Neural crest cell (in vitro differentiated cells): Measurements from ENCODE around the gene RTN4RL2. TPM values are rescaled to one million over a fixed set of nuclear protein-coding genes. Genes with fewer than 3 reads are reported as not detected.

Experiments
- DNase-seq: peaks from one replicate; pipeline ENCODE4 v3.0.0; 2021; ENCODE audit warnings: low read depth, mixed read lengths, low spot score
- H3K27ac Mint-ChIP-seq: one replicate; pipeline ENCODE4 v1.8.0; 2021; ENCODE audit warnings: mild to moderate bottlenecking, mixed read lengths; ENCODE audit not compliant: unreplicated experiment
- H3K27me3 Mint-ChIP-seq: 2 replicates; pipeline ENCODE4 v1.8.0; 2021; ENCODE audit warnings: low read depth, mild to moderate bottlenecking, mixed read lengths
- H3K36me3 Mint-ChIP-seq: 2 replicates; pipeline ENCODE4 v1.8.0; 2021; ENCODE audit warnings: low read depth, mild to moderate bottlenecking, mixed read lengths
- H3K4me1 Mint-ChIP-seq: 2 replicates; pipeline ENCODE4 v1.8.0; 2021; ENCODE audit warnings: mixed read lengths
- H3K4me3 Mint-ChIP-seq: one replicate; pipeline ENCODE4 v1.8.0; 2021; ENCODE audit warnings: mild to moderate bottlenecking, mixed read lengths
- H3K9me3 Mint-ChIP-seq: 2 replicates; pipeline ENCODE4 v1.8.0; 2021; ENCODE audit warnings: mixed read lengths
- total RNA-seq: library from RNA; stranded (reverse); gene quantifications from 2 replicates; pipeline ENCODE4 v1.2.1, GENCODE V29; 2021
- TF ChIP-seq, protein P1 (sequence below): fragments of 200-600 bp; sonication (generic); conservative IDR thresholded peaks from 2 replicates; pipeline ENCODE4 v1.5.0; 2021; ENCODE audit warnings: antibody characterized with exemption, mild to moderate bottlenecking

The RTN4RL2 gene
- total RNA-seq, 1 donor from 2014 or later: 2.4 TPM

DNA sequence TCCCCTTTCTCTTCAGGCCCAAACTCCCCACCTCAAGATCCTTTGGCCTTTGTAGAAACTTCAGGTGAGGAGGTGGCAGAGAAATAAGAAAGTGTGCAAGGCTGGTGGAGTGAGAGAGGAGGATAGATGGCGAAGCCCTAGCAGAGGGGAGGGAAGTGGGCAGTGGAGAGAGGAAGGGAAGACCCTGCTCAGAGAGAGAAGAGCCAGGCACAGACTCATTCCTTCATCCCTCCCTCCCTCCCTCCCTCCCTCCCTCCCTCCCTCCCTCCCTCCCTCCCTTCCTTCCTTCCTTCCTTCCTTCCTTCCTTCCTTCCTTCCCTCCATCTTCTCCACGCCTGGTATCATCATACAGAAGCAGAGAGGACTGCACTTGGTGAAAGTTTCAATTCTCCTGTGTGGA is 21.0 kb downstream of the RTN4RL2 start:
- Mint-ChIP-seq H3K36me3 (no peaks in the 10 kb centered on the region), H3K27me3 (peaks cover 71% of the 10 kb centered on the region), H3K4me3 (peak overlapping the region; percentile 76), H3K9me3 (no peaks in the 10 kb centered on the region), H3K27ac (no peak overlapping the region), H3K4me1 (peaks cover 29% of the 10 kb centered on the region)
- TF ChIP-seq, protein P1, sequence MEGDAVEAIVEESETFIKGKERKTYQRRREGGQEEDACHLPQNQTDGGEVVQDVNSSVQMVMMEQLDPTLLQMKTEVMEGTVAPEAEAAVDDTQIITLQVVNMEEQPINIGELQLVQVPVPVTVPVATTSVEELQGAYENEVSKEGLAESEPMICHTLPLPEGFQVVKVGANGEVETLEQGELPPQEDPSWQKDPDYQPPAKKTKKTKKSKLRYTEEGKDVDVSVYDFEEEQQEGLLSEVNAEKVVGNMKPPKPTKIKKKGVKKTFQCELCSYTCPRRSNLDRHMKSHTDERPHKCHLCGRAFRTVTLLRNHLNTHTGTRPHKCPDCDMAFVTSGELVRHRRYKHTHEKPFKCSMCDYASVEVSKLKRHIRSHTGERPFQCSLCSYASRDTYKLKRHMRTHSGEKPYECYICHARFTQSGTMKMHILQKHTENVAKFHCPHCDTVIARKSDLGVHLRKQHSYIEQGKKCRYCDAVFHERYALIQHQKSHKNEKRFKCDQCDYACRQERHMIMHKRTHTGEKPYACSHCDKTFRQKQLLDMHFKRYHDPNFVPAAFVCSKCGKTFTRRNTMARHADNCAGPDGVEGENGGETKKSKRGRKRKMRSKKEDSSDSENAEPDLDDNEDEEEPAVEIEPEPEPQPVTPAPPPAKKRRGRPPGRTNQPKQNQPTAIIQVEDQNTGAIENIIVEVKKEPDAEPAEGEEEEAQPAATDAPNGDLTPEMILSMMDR: no peak
- DNase-seq: no peak

DNA sequence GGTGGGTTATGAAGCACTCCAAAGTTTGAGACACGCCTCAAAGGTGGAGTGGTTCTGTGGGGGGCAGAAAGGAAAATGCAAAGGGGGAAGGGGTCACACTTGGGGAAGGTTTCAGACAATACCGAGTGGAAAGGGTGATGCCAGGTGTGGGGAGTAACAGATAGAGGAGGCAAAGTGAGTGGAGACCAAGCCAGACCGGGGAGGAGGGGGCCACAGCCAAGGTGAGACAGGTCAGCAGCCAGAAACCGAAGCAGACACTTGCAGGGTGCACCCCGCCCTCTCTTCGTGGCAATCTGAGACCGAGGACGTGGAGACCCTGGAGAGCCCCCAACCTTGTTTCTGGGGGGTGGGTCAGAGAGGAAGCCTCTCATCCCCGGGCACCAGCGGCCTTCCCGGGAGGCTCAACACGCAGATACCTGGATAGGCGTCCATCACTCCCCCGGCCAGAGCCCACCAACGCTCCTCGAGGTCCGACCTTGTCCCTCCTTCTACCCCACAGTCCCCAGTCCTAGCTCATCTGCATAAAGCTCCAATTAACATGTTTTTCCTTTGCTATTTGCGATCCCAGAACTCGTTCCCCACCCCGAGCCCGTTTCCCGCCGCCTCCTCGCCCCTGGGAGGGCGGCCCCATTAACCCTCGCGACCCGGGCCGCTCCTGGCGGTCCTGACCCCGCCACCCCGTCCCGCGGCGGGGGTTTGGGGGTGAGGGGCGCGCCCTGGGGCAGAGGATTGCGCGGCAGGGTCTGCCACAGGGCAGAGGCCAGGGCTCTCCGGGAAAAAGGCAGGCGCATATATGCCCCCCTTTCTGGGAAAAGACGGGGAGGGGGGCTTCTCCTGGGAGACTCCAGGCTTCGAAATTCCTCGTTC is 21.8 kb downstream of the RTN4RL2 start:
- no peak for DNase-seq
- Mint-ChIP-seq H3K27me3 (peaks cover 65% of the 10 kb centered on the region), H3K9me3 (no peaks in the 10 kb centered on the region), H3K27ac (no peak overlapping the region), H3K4me1 (peaks cover 29% of the 10 kb centered on the region), H3K36me3 (no peaks in the 10 kb centered on the region), H3K4me3 (peak overlapping the region; percentile 81)
- TF ChIP-seq, protein P1: no peak

DNA sequence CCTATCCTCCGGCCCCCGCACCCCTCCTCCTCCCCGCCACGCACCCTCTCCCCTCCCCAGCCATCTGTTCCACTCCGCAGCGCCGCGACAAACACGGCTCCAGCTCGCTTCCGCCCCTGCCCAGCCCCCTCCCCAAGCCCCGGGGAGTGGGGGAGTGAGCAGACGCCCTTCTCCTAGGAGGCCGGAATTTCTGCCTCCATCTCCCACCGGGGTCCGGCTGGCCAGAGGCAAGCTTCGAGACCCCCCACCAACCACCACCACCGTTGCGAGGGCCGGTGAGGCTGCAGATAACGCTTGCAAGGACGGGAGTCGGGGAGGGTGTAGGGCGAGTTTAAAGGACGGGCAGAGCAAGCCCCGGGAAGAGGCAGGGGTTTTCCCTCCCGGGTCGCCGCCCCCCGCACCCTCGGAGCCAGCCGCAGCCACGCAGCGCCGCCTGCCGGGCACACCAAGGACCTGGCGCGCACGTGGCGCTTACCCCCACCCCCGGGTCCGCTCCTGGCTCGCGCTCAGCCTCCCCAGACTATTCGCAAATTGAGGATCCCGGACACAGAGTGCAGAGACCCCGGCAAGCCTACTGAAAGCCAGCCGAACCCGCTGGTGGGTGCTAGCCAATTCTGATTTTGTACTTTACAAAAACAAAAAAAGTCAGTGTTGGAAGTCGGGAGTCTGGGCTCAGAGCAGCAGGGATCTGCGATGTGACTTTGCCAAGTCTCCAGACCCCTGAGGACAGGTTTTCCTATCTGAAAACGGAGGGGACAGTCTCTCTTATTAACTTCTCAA is 22.6 kb downstream of the RTN4RL2 start:
- H3K27ac Mint-ChIP-seq: no peak overlapping the region
- peaks cover 56% of the 10 kb centered on the region for H3K27me3 Mint-ChIP-seq
- peaks cover 29% of the 10 kb centered on the region for H3K4me1 Mint-ChIP-seq
- peak overlapping the region; percentile 81 for H3K4me3 Mint-ChIP-seq
- H3K36me3 Mint-ChIP-seq: no peaks in the 10 kb centered on the region
- H3K9me3 Mint-ChIP-seq: no peaks in the 10 kb centered on the region
- TF ChIP-seq, protein P1: peak; percentile 81
- peak; percentile 72 for DNase-seq

DNA sequence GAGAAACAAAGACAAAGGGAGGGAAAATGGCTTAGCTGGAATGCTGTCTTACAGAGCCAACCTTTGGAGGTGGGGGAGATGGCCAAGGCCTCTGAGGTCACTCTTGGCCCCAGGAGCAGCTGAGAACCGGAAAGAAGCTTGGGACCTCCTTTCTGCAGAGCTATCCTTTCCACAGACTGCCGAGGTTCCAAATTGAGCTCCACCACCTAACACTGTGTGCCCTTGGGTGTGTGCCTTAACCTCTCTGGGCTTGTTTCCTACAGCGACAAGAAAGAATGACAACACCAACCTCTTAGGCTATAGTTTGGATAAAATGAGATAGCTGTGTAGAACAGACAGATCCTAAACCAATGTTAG is 23.2 kb downstream of the RTN4RL2 start:
- H3K4me3 Mint-ChIP-seq: peak overlapping the region; percentile 68
- no peaks in the 10 kb centered on the region for H3K36me3 Mint-ChIP-seq
- TF ChIP-seq, protein P1: no peak
- peaks cover 29% of the 10 kb centered on the region for H3K4me1 Mint-ChIP-seq
- no peaks in the 10 kb centered on the region for H3K9me3 Mint-ChIP-seq
- DNase-seq: no peak
- H3K27ac Mint-ChIP-seq: no peak overlapping the region
- H3K27me3 Mint-ChIP-seq: peaks cover 51% of the 10 kb centered on the region

DNA sequence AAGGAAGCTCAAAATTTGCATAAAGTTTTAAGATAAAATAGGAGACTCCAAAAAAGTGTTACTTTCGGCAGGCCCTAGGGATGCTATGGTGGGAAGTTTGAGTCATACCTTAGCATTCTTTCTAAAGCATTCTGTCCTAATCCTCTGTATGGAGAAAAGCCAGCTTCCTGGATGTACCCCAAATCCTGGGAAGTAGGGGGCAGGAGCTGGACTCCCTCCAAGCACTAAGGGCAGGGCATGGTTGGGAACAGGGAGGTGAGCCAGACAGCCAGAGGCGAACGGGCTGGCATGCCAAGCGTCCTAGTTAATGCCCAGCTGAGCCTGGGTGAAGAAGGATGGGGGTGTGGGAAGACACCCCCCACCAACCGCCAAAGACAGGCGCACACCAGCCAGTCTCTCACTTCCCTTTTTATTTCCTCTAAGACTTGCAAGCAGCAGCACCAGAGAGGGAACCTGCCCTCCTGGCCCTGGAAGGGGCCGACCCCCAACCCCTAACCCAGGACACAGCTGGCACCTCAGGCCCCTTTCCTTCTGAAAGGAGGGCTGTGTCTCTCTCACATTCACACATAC is 23.9 kb downstream of the RTN4RL2 start:
- TF ChIP-seq, protein P1: no peak
- no peak for DNase-seq
- Mint-ChIP-seq H3K36me3 (no peaks in the 10 kb centered on the region), H3K4me3 (peak overlapping the region; percentile 8), H3K27ac (no peak overlapping the region), H3K27me3 (peaks cover 44% of the 10 kb centered on the region), H3K9me3 (no peaks in the 10 kb centered on the region), H3K4me1 (peaks cover 23% of the 10 kb centered on the region)
